PC-3 (cell line): ENCODE measurements around the gene LENG1.

Experiments
- EZH2 ChIP-seq: fragments of 300-600 bp; sonication (generic); IDR thresholded peaks from one replicate; pipeline ENCODE4 v1.6.1; 2017; ENCODE audit warnings: antibody characterized with exemption, mild to moderate bottlenecking, low read length; ENCODE audit not compliant: unreplicated experiment
- TF ChIP-seq, protein P1 (sequence below): fragments of 300-600 bp; sonication (generic); conservative IDR thresholded peaks from 2 replicates; pipeline ENCODE4 v1.5.1; 2017; ENCODE audit warnings: antibody characterized with exemption, low read depth, mild to moderate bottlenecking, low read length

DNA sequence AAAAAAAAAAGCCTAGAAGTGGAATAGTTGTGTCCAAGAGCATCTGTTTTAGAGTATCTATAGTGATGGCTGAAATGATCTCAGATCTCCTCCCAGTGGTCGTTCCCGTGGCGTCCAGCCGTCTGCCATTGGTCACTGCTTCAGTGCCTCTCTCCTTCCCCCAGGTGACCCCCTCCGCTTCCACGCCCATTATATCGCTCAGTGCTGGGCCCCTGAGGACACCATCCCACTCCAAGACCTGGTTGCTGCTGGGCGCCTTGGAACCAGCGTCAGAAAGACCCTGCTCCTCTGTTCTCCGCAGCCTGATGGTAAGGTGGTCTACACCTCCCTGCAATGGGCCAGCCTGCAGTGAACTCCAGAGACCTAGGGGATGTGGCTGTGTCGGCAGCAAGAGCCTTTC lies 33.5 kb upstream of the LENG1 start:
- TF ChIP-seq, protein P1, sequence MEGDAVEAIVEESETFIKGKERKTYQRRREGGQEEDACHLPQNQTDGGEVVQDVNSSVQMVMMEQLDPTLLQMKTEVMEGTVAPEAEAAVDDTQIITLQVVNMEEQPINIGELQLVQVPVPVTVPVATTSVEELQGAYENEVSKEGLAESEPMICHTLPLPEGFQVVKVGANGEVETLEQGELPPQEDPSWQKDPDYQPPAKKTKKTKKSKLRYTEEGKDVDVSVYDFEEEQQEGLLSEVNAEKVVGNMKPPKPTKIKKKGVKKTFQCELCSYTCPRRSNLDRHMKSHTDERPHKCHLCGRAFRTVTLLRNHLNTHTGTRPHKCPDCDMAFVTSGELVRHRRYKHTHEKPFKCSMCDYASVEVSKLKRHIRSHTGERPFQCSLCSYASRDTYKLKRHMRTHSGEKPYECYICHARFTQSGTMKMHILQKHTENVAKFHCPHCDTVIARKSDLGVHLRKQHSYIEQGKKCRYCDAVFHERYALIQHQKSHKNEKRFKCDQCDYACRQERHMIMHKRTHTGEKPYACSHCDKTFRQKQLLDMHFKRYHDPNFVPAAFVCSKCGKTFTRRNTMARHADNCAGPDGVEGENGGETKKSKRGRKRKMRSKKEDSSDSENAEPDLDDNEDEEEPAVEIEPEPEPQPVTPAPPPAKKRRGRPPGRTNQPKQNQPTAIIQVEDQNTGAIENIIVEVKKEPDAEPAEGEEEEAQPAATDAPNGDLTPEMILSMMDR = no peak
- no peak for TF ChIP-seq EZH2
